NCI-H2196 (cell line): Measurements from ENCODE around the gene SMARCC1.
"Not testable (repeated sequence)": the region's sequence is repeated elsewhere in the genome, so short reads cannot be mapped to it uniquely, and the experiment has no call there.

ENCODE experiments used
- DNase-seq: peaks from one replicate; lab custom pipeline; 2025; ENCODE audit not compliant: unreplicated experiment; lab: John Stamatoyannopoulos, UW

The SMARCC1 gene

GRCh38 chr3:47781685-47782445 lies at the start of gene SMARCC1:
Gene SMARCC1 (minus strand): TSS chr3:47781893. CDS start chr3:47781797, 96 bp downstream.
- peak; percentile 89 for DNase-seq

GRCh38 chr3:47829482-47829881 lies 47.8 kb upstream of the SMARCC1 start:
- DNase-seq: not testable (repeated sequence)

- no peak for DNase-seq
These were observed 43.9 kb upstream of the SMARCC1 start for GRCh38 chr3:47825590-47825989.

GRCh38 chr3:47824541-47825473 lies 43.1 kb upstream of the SMARCC1 start:
- peak; percentile 62 for DNase-seq

- no peak for DNase-seq
These were observed 35.9 kb upstream of the SMARCC1 start for GRCh38 chr3:47817609-47818008.

GRCh38 chr3:47813551-47814177 lies 32.0 kb upstream of the SMARCC1 start:
- no peak for DNase-seq

GRCh38 chr3:47804577-47804976 lies 22.9 kb upstream of the SMARCC1 start:
- DNase-seq: no peak

- DNase-seq: no peak
These were observed 21.9 kb upstream of the SMARCC1 start for GRCh38 chr3:47803480-47804025.

GRCh38 chr3:47802734-47803479 lies 21.2 kb upstream of the SMARCC1 start, which contains the start of gene DHX30:
Gene DHX30 (plus strand): TSS chr3:47803138. CDS start chr3:47810684, 7,546 bp downstream.
- peak; percentile 58 for DNase-seq

- DNase-seq: no peak
These were observed 18.0 kb upstream of the SMARCC1 start for GRCh38 chr3:47799733-47800132.

- no peak for DNase-seq
These were observed 12.9 kb upstream of the SMARCC1 start for GRCh38 chr3:47794544-47794943.

- no peak for DNase-seq
These were observed 11.0 kb upstream of the SMARCC1 start for GRCh38 chr3:47792699-47793098.

- no peak for DNase-seq
These were observed 9.6 kb upstream of the SMARCC1 start for GRCh38 chr3:47791193-47791855.

- DNase-seq: no peak
These were observed 2.0 kb upstream of the SMARCC1 start for GRCh38 chr3:47783673-47784072.

GRCh38 chr3:47782446-47783308 lies 984 bp upstream of the SMARCC1 start:
- no peak for DNase-seq

GRCh38 chr3:47780741-47781684 lies 680 bp downstream of the SMARCC1 start:
- DNase-seq: peak; percentile 35

GRCh38 chr3:47778746-47779145 lies 2.9 kb downstream of the SMARCC1 start:
- DNase-seq: no peak

- DNase-seq: no peak
These were observed 8.9 kb downstream of the SMARCC1 start for GRCh38 chr3:47772788-47773187.
